ENCODE results near the gene SLC3A2.
"Not testable (repeated sequence)": the region's sequence is repeated elsewhere in the genome, so short reads cannot be mapped to it uniquely, and the experiment has no call there.

Gene SLC3A2

GRCh38 chr11:62852523-62853188 is 28.0 kb upstream of the SLC3A2 start:
- no peak for DNase-seq

GRCh38 chr11:62853279-62853965 is 27.3 kb upstream of the SLC3A2 start:
- no peak for DNase-seq

GRCh38 chr11:62854013-62854824 is 26.5 kb upstream of the SLC3A2 start:
- DNase-seq: no peak

- DNase-seq: peak in 1 of 2 donors; percentile 12
Measured at GRCh38 chr11:62854825-62855570, 25.7 kb upstream of the SLC3A2 start.

- peak; percentile 95 to 97 for DNase-seq
Measured at GRCh38 chr11:62855571-62856332, 24.9 kb upstream of the SLC3A2 start.

- peak in 1 of 2 donors; percentile 9 for DNase-seq
Measured at GRCh38 chr11:62856333-62856895, 24.3 kb upstream of the SLC3A2 start.

- peak; percentile 52 to 58 for DNase-seq
Measured at GRCh38 chr11:62857541-62857982, 23.1 kb upstream of the SLC3A2 start.

- no peak for DNase-seq
Measured at GRCh38 chr11:62858201-62858600, 22.5 kb upstream of the SLC3A2 start.

- DNase-seq: not testable (repeated sequence)
Measured at GRCh38 chr11:62859281-62859703, 21.4 kb upstream of the SLC3A2 start.

- DNase-seq: no peak
Measured at GRCh38 chr11:62860835-62861563, 19.7 kb upstream of the SLC3A2 start.

- not testable (repeated sequence) for DNase-seq
Measured at GRCh38 chr11:62861564-62862192, 19.0 kb upstream of the SLC3A2 start.

GRCh38 chr11:62863687-62864335 is 16.9 kb upstream of the SLC3A2 start:
- no peak for DNase-seq

GRCh38 chr11:62865635-62866034 is 15.1 kb upstream of the SLC3A2 start:
- no peak for DNase-seq

- DNase-seq: no peak
Measured at GRCh38 chr11:62874851-62875250, 5.8 kb upstream of the SLC3A2 start.

- no peak for DNase-seq
Measured at GRCh38 chr11:62875698-62876478, 4.8 kb upstream of the SLC3A2 start.

GRCh38 chr11:62876712-62877111 is 4.0 kb upstream of the SLC3A2 start:
- no peak for DNase-seq

GRCh38 chr11:62879235-62879978 is 1.3 kb upstream of the SLC3A2 start:
- no peak for DNase-seq

- peak; percentile 76 to 77 for DNase-seq
Measured at GRCh38 chr11:62880231-62880802, 379 bp upstream of the SLC3A2 start.
